Omental fat pad (tissue), 4 donors: ENCODE data around the gene RPS18. TPM values are rescaled to one million over a fixed set of nuclear protein-coding genes. Genes with fewer than 3 reads are reported as not detected.
A peak's percentile ranks its signal among the peaks of the same experiment; 100 is the strongest.

Experiments used
- ATAC-seq: fragments of 150-250 bp; one replicate; pipeline ENCODE4 v1.9.1; 2016; ENCODE audit warnings: mild to moderate bottlenecking, moderate library complexity; ENCODE audit not compliant: low FRiP score
- DNase-seq: peaks from one replicate; pipeline ENCODE4 v3.0.0-alpha.2; 2019; ENCODE audit warnings: low spot score
- CTCF ChIP-seq, 3 donors: fragments of 450-650 bp; IDR thresholded peaks; one replicate each; pipeline ENCODE4 v1.5.1; 2016 to 2017; ENCODE audit warnings: antibody characterized with exemption in 3 of 3, mild to moderate bottlenecking in 3 of 3, moderate library complexity in 2 of 3
- total RNA-seq, 4 donors: library from RNA; depleted of rRNA; stranded (reverse); fragments of >200 nt; gene quantifications; one replicate each; pipeline ENCODE4 v1.1.0, GENCODE V29; 2016

Gene RPS18
- total RNA-seq, 4 donors from 2014 or later: 2,708 to 4,129 (median 3,024) TPM

DNA sequence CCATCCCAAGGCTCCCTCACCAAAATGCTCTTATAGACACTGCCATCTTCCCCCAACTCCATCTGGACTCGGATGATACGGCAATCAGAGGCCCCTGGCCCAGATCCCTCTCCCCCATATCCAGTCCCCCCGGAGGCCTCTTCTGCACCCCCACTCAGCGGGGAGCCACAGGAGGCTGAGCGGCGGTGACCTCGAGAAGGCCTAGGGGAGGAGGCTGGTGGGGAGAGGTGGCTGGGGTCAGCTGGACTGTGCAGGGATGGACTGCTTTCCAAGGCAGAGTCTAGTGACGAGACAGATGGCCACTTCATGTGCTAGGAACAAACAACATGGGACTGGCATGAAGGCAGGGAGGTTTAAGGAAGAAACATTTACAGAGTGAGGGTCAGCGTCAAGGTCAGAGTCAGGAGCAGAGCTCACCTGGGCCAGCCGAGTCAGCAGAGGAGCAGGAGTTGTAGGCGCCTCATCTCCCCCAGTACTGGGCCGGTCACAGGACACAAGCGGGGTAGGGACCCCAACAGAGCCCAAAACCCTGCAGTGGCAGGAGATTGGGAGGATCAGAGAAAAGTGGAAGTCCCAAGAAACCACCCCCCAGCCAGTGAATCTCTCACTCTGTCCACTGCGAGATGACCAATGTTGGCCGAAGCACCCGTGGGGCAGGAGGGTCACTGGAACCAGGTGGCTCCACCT lies 21.3 kb downstream of the RPS18 start:
- ATAC-seq (no peak), DNase-seq (no peak)
- TF ChIP-seq CTCF (IDR thresholded peaks at IDR 0.05): no peak

GRCh38 chr6:33294086-33294823 lies 22.4 kb downstream of the RPS18 start:
- ATAC-seq (no peak), DNase-seq (no peak)
- no peak for TF ChIP-seq CTCF (IDR thresholded peaks at IDR 0.05)

- ATAC-seq: no peak
- no peak for TF ChIP-seq CTCF (IDR thresholded peaks at IDR 0.05)
- DNase-seq: no peak
Observed at GRCh38 chr6:33295621-33296369, 23.9 kb downstream of the RPS18 start.

GRCh38 chr6:33296797-33297405 lies 25.0 kb downstream of the RPS18 start:
- TF ChIP-seq CTCF (IDR thresholded peaks at IDR 0.05): no peak
- ATAC-seq: no peak
- no peak for DNase-seq

DNA sequence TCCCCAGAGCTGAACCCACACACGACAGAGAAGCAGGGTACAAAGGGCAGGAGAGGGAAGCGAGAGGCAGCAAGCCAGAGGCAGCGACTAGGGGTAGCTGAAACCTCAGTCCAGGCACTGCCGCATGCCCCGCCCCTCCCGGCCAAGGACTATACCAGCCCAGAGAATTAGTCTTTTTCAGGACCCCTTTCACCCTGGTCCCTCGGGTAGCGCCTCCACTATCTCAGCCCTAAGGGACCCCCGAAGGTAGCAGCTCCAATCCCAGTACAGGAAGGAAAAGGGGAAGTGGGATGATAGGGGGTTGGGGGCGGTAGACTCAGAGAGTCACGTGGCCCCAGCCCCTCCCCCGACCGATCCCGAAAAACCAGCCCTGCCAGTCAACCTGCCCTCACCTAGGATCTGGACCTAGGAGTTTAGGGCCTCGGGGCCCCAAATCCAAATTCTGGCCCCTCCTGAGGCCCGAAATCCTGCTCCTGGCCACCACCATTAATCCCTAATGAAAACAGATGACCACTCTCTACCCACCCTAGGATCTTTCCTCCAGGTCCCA lies 25.6 kb downstream of the RPS18 start:
- no peak for DNase-seq
- TF ChIP-seq CTCF (IDR thresholded peaks at IDR 0.05): no peak
- peak; percentile 11 for ATAC-seq

GRCh38 chr6:33297956-33298772 lies 26.3 kb downstream of the RPS18 start:
- ATAC-seq: peak; percentile 63

More at GRCh38 chr6:33297956-33298772, 26.3 kb downstream of the RPS18 start:
- DNase-seq: peak; percentile 50
- no peak for TF ChIP-seq CTCF (IDR thresholded peaks at IDR 0.05)
